NCI-H1436 (cell line): ENCODE results near the gene NDUFAB1.
"Not testable (repeated sequence)": the region's sequence is repeated elsewhere in the genome, so short reads cannot be mapped to it uniquely, and the experiment has no call there.

ENCODE experiments used
- DNase-seq: peaks from one replicate; lab custom pipeline; 2025; lab: John Stamatoyannopoulos, UW

NDUFAB1 gene

GRCh38 chr16:23595951-23596720 is at the start of gene NDUFAB1:
TSS of gene NDUFAB1 (minus strand) at chr16:23596316. CDS start at chr16:23596290, 26 bp downstream.
- DNase-seq, result peak; percentile 79

- no peak for DNase-seq
Observed at GRCh38 chr16:23642246-23642774, 46.2 kb upstream of the NDUFAB1 start.

GRCh38 chr16:23640931-23641765 is 45.0 kb upstream of the NDUFAB1 start, which contains the start of the genes DCTN5 and PALB2:
TSS of gene DCTN5 (plus strand) at chr16:23641466. CDS start at chr16:23641543, 77 bp downstream.
TSS of gene PALB2 (minus strand) at chr16:23641310. CDS start at chr16:23641157, 153 bp downstream.
- DNase-seq, result peak; percentile 90

- no peak for DNase-seq
Observed at GRCh38 chr16:23640615-23640930, 44.5 kb upstream of the NDUFAB1 start.

- DNase-seq, result no peak
Observed at GRCh38 chr16:23635958-23636357, 39.8 kb upstream of the NDUFAB1 start.

GRCh38 chr16:23634461-23635036 is 38.4 kb upstream of the NDUFAB1 start:
- DNase-seq, result no peak

GRCh38 chr16:23631874-23632273 is 35.8 kb upstream of the NDUFAB1 start:
- DNase-seq, result not testable (repeated sequence)

GRCh38 chr16:23629516-23629915 is 33.4 kb upstream of the NDUFAB1 start:
- DNase-seq, result no peak

GRCh38 chr16:23624092-23624491 is 28.0 kb upstream of the NDUFAB1 start:
- no peak for DNase-seq

GRCh38 chr16:23615805-23616204 is 19.7 kb upstream of the NDUFAB1 start:
- no peak for DNase-seq

GRCh38 chr16:23611936-23612335 is 15.8 kb upstream of the NDUFAB1 start:
- no peak for DNase-seq

- DNase-seq, result not testable (repeated sequence)
Observed at GRCh38 chr16:23610905-23611304, 14.8 kb upstream of the NDUFAB1 start.

- no peak for DNase-seq
Observed at GRCh38 chr16:23609929-23610328, 13.8 kb upstream of the NDUFAB1 start.

GRCh38 chr16:23608194-23608593 is 12.1 kb upstream of the NDUFAB1 start:
- no peak for DNase-seq

- DNase-seq, result no peak
Observed at GRCh38 chr16:23607726-23608125, 11.6 kb upstream of the NDUFAB1 start.

GRCh38 chr16:23597003-23597756 is 1.1 kb upstream of the NDUFAB1 start:
- no peak for DNase-seq

- no peak for DNase-seq
Observed at GRCh38 chr16:23595246-23595950, 718 bp downstream of the NDUFAB1 start.

GRCh38 chr16:23594186-23594585 is 1.9 kb downstream of the NDUFAB1 start:
- DNase-seq, result no peak

GRCh38 chr16:23590181-23590580 is 5.9 kb downstream of the NDUFAB1 start:
- no peak for DNase-seq

- no peak for DNase-seq
Observed at GRCh38 chr16:23587726-23588125, 8.4 kb downstream of the NDUFAB1 start.
